NCI-H1048 (cell line): ENCODE results near the gene KAT8.
"Not testable (repeated sequence)": the region's sequence is repeated elsewhere in the genome, so short reads cannot be mapped to it uniquely, and the experiment has no call there.

ENCODE experiments used
- DNase-seq: peaks from one replicate; lab custom pipeline; 2025; lab: John Stamatoyannopoulos, UW

Gene KAT8

GRCh38 chr16:31132303-31132979 lies 15.0 kb downstream of the KAT8 start:
- no peak for DNase-seq

- DNase-seq: no peak
These were observed 15.6 kb downstream of the KAT8 start for GRCh38 chr16:31133046-31133501.

- DNase-seq: no peak
These were observed 16.7 kb downstream of the KAT8 start for GRCh38 chr16:31134091-31134571.

GRCh38 chr16:31134625-31135534 lies 17.4 kb downstream of the KAT8 start:
- DNase-seq: no peak

GRCh38 chr16:31135535-31136286 lies 18.2 kb downstream of the KAT8 start, which contains the start of gene PRSS8:
PRSS8 (minus strand) TSS chr16:31135727; CDS start chr16:31135498, 229 bp downstream.
- DNase-seq: no peak

GRCh38 chr16:31136287-31136662 lies 18.8 kb downstream of the KAT8 start:
- no peak for DNase-seq

GRCh38 chr16:31136822-31137499 lies 19.5 kb downstream of the KAT8 start:
- DNase-seq: not testable (repeated sequence)

GRCh38 chr16:31138621-31139578 lies 21.4 kb downstream of the KAT8 start:
- no peak for DNase-seq

- not testable (repeated sequence) for DNase-seq
These were observed 23.6 kb downstream of the KAT8 start for GRCh38 chr16:31141071-31141469.

- DNase-seq: no peak
These were observed 24.1 kb downstream of the KAT8 start for GRCh38 chr16:31141489-31142108.

GRCh38 chr16:31142109-31143010 lies 24.9 kb downstream of the KAT8 start:
- peak; percentile 91 for DNase-seq

GRCh38 chr16:31143011-31143693 lies 25.7 kb downstream of the KAT8 start:
- no peak for DNase-seq

- no peak for DNase-seq
These were observed 26.3 kb downstream of the KAT8 start for GRCh38 chr16:31143694-31144148.

GRCh38 chr16:31144418-31144817 lies 27.0 kb downstream of the KAT8 start:
- not testable (repeated sequence) for DNase-seq

- no peak for DNase-seq
These were observed 28.0 kb downstream of the KAT8 start for GRCh38 chr16:31145398-31145990.

GRCh38 chr16:31147574-31147973 lies 30.1 kb downstream of the KAT8 start:
- DNase-seq: no peak

- no peak for DNase-seq
These were observed 30.8 kb downstream of the KAT8 start for GRCh38 chr16:31148281-31148728.

- no peak for DNase-seq
These were observed 31.4 kb downstream of the KAT8 start for GRCh38 chr16:31148896-31149295.
